Measurements from ENCODE around the gene SNTA1.
A peak's percentile ranks its signal among the peaks of the same experiment; 100 is the strongest.
"Not testable (repeated sequence)": the region's sequence is repeated elsewhere in the genome, so short reads cannot be mapped to it uniquely, and the experiment has no call there.

Gene SNTA1

GRCh38 chr20:33393609-33394008 is 50.0 kb downstream of the SNTA1 start:
- no peak for DNase-seq (ENCODE audit: low read depth in 2 of 2)

DNA sequence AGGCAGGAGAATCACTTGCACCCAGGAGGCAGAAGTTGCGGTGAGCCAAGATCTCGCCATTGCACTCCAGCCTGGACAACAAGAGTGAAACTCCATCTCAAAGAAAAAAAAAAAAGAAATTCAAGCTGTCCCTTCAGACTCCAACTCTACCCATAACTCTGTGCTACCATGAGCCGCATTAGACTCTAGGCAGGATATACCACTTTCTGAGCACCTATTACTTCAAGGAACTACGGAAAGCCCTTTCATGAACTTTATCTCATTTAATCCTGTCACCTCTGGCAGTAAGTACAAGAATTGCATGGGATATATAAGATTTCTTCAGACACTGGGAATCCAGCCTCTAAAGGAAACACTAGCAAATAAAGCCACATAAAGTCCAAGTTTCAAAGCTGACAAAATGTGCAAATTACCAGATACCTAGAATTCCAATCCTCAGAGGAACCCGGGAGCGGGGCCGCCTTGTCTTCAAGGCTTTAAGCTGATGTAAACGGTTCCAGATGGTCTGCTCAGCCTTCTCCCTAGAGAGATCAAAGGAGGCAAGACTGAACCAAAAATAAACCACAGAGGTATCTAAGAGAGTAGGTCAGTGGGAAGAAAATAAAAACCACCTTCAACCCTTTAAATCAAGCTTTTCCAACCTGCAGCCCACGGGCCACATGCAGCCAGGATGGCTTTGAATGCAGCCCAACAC is 51.7 kb downstream of the SNTA1 start:
- no peak for DNase-seq (ENCODE audit: low read depth in 2 of 2)

- DNase-seq (ENCODE audit: low read depth in 2 of 2), result not testable (repeated sequence)
Observed at GRCh38 chr20:33389326-33389725, 54.2 kb downstream of the SNTA1 start.

DNA sequence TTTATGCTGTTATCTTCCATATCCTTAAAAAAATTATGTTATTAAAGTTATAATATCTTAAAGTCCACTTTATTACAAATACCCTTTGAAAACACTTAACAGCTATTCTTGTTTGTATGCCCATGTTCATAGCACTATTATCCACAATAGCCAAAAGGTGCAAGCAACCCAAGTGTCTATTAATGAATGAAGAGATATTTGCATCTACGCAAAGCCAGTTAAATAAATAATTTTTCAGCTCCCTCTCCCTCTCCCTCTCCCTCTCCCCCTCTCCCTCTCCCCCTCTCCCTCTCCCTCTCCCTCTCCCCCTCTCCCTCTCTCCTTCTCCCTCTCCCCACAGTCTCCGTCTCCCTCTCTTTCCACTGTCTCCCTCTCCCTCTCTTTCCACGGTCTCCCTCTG is 55.3 kb downstream of the SNTA1 start:
- no peak for DNase-seq (ENCODE audit: low read depth in 2 of 2)

- DNase-seq (ENCODE audit: low read depth in 2 of 2), result no peak
Observed at GRCh38 chr20:33387177-33387576, 56.4 kb downstream of the SNTA1 start.

DNA sequence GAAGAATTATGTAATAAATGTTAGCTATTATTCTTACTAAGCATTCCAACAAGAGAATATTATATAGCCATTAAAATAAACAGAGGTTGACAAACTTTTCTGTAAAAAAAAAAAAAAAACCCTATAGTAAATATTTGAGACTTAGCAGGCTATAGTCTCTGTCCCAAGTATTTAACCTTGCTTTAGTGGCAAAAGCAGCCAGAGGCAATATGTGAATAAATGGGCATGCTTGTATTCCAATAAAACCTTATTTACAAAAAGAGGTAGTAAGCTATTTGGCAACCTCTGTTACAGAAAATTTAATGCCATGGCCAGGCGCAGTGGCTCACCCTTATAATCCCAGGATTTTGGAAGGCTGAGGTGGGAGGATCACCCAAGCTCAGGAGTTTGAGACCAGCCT is 56.9 kb downstream of the SNTA1 start:
- no peak for DNase-seq (ENCODE audit: low read depth in 2 of 2)

DNA sequence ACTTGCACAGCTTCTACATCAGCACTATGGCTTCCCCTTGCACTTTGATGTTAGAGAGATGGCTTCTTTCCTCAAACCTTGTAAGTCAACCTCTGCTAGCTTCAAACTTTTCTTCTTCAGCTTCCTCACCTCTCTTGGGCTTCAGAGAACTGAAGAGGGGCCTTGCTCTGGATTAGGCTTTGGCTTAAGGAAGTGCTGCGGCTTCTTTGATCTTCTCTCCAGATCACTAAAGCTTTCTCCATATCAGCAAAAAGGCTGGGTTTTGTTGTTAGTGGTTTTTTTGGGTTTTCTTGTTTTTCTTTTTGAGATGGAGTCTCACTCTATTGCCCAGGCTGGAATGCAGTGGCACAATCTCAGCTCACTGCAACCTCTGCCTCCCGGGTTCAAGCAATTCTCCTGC is 66.2 kb downstream of the SNTA1 start:
- DNase-seq (ENCODE audit: low read depth in 2 of 2), result no peak

DNA sequence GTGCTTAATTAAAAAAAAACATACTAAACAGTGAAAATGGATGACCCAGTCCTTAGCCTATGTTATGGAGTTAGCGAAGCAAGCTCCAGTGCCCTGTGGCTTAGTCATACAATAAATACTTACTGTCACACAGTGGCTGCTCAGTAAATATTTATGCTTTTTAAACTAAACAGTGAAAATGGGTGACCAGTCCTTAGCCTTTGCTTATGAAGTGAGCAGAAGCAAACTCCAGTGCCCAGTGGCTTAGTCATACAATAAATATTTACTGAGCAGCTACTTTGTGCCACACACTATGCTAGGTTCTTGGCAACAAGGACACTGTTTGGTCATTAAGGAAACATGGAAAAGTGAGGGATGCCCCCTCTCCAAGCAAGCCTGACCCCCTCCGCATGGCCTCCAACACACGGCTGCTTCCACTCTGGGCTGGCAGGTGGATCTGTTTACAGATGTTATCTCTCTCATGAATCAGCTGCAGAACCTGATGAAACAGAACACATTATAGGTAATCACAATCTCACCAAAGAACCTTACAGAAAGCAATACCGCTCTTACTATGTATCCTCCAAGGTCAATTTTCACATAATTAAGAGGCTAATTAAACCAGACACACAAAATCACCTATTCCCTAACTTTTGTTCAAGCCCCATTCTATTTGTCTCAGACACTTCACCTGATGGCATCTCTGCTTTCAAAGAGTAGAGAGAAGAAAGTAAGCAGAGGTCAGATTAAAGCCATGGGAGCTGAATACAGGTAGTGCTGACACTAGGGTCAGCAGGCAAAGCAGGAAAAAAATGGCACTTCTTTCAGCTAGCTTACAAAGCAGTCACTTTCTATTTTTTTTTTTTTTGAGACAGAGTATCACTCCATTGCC is 69.6 kb downstream of the SNTA1 start:
- DNase-seq (ENCODE audit: low read depth in 2 of 2), result no peak

- no peak for DNase-seq (ENCODE audit: low read depth in 2 of 2)
Observed at GRCh38 chr20:33372993-33373441, 70.5 kb downstream of the SNTA1 start.

DNA sequence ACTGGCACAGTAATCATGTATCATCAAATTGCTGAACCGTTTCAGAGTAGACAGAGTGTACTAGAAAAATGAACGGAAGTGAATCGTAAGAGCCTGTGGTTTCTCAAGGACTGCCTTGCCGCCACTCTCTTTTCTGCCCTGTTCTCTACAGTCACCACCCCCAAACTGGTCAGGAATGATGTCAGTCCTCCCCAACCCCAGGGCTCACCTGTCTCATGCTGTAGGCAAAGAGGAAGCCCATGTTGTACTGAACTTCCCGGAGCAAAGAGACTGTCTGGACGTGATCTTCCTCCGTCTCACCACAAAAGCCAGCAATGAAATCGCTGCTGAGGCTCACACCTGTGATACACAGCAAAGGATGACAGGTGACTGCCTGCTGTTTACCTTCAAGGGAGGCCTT is 73.3 kb downstream of the SNTA1 start:
- DNase-seq (ENCODE audit: low read depth in 2 of 2), result peak; percentile 4 to 22

DNA sequence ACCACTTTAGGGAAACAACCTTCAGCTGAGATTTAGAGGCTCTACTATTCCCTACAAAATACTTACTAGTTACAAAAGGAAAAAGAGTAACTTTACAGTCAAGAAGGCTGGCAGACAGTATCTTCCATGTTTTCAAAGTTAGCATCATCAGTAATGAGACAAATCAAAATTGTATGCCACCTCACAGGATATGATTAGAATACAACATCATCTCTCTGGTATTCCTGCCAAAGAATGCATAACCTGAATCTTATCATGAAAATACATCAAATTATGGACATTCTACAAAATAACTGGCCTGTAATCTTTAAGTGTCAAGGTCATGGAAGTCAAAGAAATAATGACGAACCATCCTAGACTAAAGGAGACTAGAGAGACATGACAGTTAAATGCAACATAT is 80.7 kb downstream of the SNTA1 start:
- DNase-seq (ENCODE audit: low read depth in 2 of 2), result no peak

GRCh38 chr20:33359399-33360261 is 83.9 kb downstream of the SNTA1 start:
- no peak for DNase-seq (ENCODE audit: low read depth in 2 of 2)
